CD4-positive, CD25-positive, alpha-beta regulatory T cell (primary cell): ENCODE results near the gene PRKG1. TPM values are rescaled to one million over a fixed set of nuclear protein-coding genes. Genes with fewer than 3 reads are reported as not detected.
"Not testable (repeated sequence)": the region's sequence is repeated elsewhere in the genome, so short reads cannot be mapped to it uniquely, and the experiment has no call there.

Experiments
- ATAC-seq, 2 donors: fragments of 150-1000 bp; cut with Tn5 transposase; one replicate each; pipeline ENCODE4 v1.10.0; 2021; ENCODE audit warnings: low read depth in 2 of 2, moderate number of reproducible peaks in 2 of 2, moderate library complexity in 1 of 2
- DNase-seq, 3 donors: peaks; one replicate each; pipeline versions ENCODE4 v3.0.0 to v3.0.0-alpha.2; 2012 to 2022; ENCODE audit warnings: mixed read lengths in 1 of 3
- H3K27ac ChIP-seq: one replicate; pipeline ENCODE4 v1.7.0; 2013; ENCODE audit warnings: mild to moderate bottlenecking, low read length; ENCODE audit not compliant: insufficient read depth, poor library complexity, severe bottlenecking
- H3K27me3 ChIP-seq: one replicate; pipeline ENCODE4 v1.7.0; 2013; ENCODE audit warnings: low read length; ENCODE audit not compliant: control insufficient read depth, insufficient read depth
- H3K36me3 ChIP-seq: one replicate; pipeline ENCODE4 v1.7.0; 2013; ENCODE audit warnings: mild to moderate bottlenecking, low read length, moderate library complexity; ENCODE audit not compliant: control insufficient read depth, insufficient read depth
- H3K4me1 ChIP-seq: 2 replicates; pipeline ENCODE4 v1.7.0; 2013; ENCODE audit warnings: mild to moderate bottlenecking, low read length; ENCODE audit not compliant: insufficient read depth, control insufficient read depth, poor library complexity, severe bottlenecking
- H3K4me3 ChIP-seq: one replicate; pipeline ENCODE4 v1.7.0; 2013; ENCODE audit warnings: low read depth, mild to moderate bottlenecking, low read length, moderate library complexity
- H3K9me3 ChIP-seq, 2 experiments: 1 replicate in 1 of 2; 2 replicates in 1 of 2; pipeline ENCODE4 v1.7.0; 2013; ENCODE audit warnings: low read length in 2 of 2, mild to moderate bottlenecking in 1 of 2, moderate library complexity in 1 of 2; ENCODE audit not compliant: control insufficient read depth in 2 of 2
- H3K27ac Mint-ChIP-seq, 3 donors: one replicate each; pipeline ENCODE4 v1.8.0; 2020 to 2022; ENCODE audit warnings: mild to moderate bottlenecking in 3 of 3, mixed read lengths in 3 of 3, moderate library complexity in 2 of 3
- H3K27me3 Mint-ChIP-seq: one replicate; pipeline ENCODE4 v1.8.0; 2022; ENCODE audit warnings: mild to moderate bottlenecking, mixed read lengths
- H3K36me3 Mint-ChIP-seq: one replicate; pipeline ENCODE4 v1.8.0; 2020; ENCODE audit warnings: mixed read lengths
- H3K4me1 Mint-ChIP-seq, 4 donors: one replicate each; pipeline ENCODE4 v1.8.0; 2020 to 2022; ENCODE audit warnings: mixed read lengths in 4 of 4, mild to moderate bottlenecking in 1 of 4
- H3K4me3 Mint-ChIP-seq, 4 donors: one replicate each; pipeline ENCODE4 v1.8.0; 2020 to 2022; ENCODE audit warnings: mild to moderate bottlenecking in 4 of 4, mixed read lengths in 4 of 4, moderate library complexity in 3 of 4
- H3K9me3 Mint-ChIP-seq, 7 donors: one replicate each; pipeline ENCODE4 v1.8.0; 2020 to 2022; ENCODE audit warnings: mixed read lengths in 7 of 7, mild to moderate bottlenecking in 3 of 7, moderate library complexity in 2 of 7
- polyA plus RNA-seq, 4 donors: library from polyadenylated mRNA; unstranded; fragments of 300-500 nt; fragmentation: Illumina TruSeq; gene quantifications; one replicate each; pipeline ENCODE4 v1.2.3, GENCODE V29; 2021
- total RNA-seq: library from RNA; stranded (reverse); gene quantifications from one replicate; pipeline ENCODE4 v1.2.3, GENCODE V29; 2022

Gene PRKG1
- total and polyA plus RNA-seq, 5 donors from 2014 or later, result 0.30 TPM; not detected in 4

GRCh38 chr10:52030975-52031374 lies 956.7 kb downstream of the PRKG1 start:
- Mint-ChIP-seq H3K36me3 (no peaks in the 10 kb centered on the region), H3K27me3 (no peaks in the 10 kb centered on the region), H3K4me3 (no peak overlapping the region), H3K9me3 (peaks cover 0 to 6% (median 0%) of the 10 kb centered on the region in 7 donors), H3K4me1 (no peaks in the 10 kb centered on the region), H3K27ac (no peak overlapping the region)
- DNase-seq, result no peak
- H3K27me3 ChIP-seq, result no peaks in the 10 kb centered on the region
- no peaks in the 10 kb centered on the region for H3K9me3 ChIP-seq
- H3K4me1 ChIP-seq, result no peaks in the 10 kb centered on the region
- no peak overlapping the region for H3K4me3 ChIP-seq
- H3K27ac ChIP-seq, result no peak overlapping the region
- ATAC-seq, result no peak
- no peaks in the 10 kb centered on the region for H3K36me3 ChIP-seq

GRCh38 chr10:52031771-52032170 lies 957.5 kb downstream of the PRKG1 start:
- ATAC-seq, result no peak
- Mint-ChIP-seq H3K36me3 (no peaks in the 10 kb centered on the region), H3K27ac (no peak overlapping the region), H3K4me1 (no peaks in the 10 kb centered on the region), H3K4me3 (no peak overlapping the region), H3K9me3 (peaks cover 0 to 6% (median 0%) of the 10 kb centered on the region in 7 donors), H3K27me3 (no peaks in the 10 kb centered on the region)
- Histone ChIP-seq H3K36me3 (no peaks in the 10 kb centered on the region), H3K27me3 (no peaks in the 10 kb centered on the region), H3K9me3 (no peaks in the 10 kb centered on the region), H3K4me3 (no peak overlapping the region), H3K27ac (no peak overlapping the region), H3K4me1 (no peaks in the 10 kb centered on the region)
- DNase-seq, result no peak

- ATAC-seq (no peak), DNase-seq (no peak)
- Histone ChIP-seq H3K27ac (no peak overlapping the region), H3K27me3 (no peaks in the 10 kb centered on the region), H3K4me1 (no peaks in the 10 kb centered on the region), H3K4me3 (no peak overlapping the region), H3K36me3 (no peaks in the 10 kb centered on the region), H3K9me3 (no peaks in the 10 kb centered on the region)
- Mint-ChIP-seq H3K4me1 (no peaks in the 10 kb centered on the region), H3K27ac (no peak overlapping the region), H3K27me3 (no peaks in the 10 kb centered on the region), H3K4me3 (no peak overlapping the region), H3K9me3 (peaks cover 0 to 2% (median 0%) of the 10 kb centered on the region in 7 donors), H3K36me3 (no peaks in the 10 kb centered on the region)
Observed at GRCh38 chr10:52032681-52033629, 958.7 kb downstream of the PRKG1 start.

- not testable (repeated sequence) for H3K9me3 Mint-ChIP-seq, H3K36me3 Mint-ChIP-seq, H3K27me3 ChIP-seq, H3K9me3 ChIP-seq, DNase-seq, H3K4me1 Mint-ChIP-seq, H3K4me1 ChIP-seq, H3K4me3 ChIP-seq, H3K4me3 Mint-ChIP-seq, H3K27ac ChIP-seq, H3K36me3 ChIP-seq, ATAC-seq, H3K27me3 Mint-ChIP-seq, H3K27ac Mint-ChIP-seq
Observed at GRCh38 chr10:52039002-52039793, 964.9 kb downstream of the PRKG1 start.

GRCh38 chr10:52040486-52040885 lies 966.2 kb downstream of the PRKG1 start:
- Mint-ChIP-seq H3K4me3 (no peak overlapping the region), H3K27me3 (no peaks in the 10 kb centered on the region), H3K36me3 (no peaks in the 10 kb centered on the region), H3K4me1 (no peaks in the 10 kb centered on the region), H3K9me3 (peaks cover 0 to 4% (median 0%) of the 10 kb centered on the region in 7 donors), H3K27ac (no peak overlapping the region)
- no peaks in the 10 kb centered on the region for H3K4me1 ChIP-seq
- H3K9me3 ChIP-seq, result no peaks in the 10 kb centered on the region
- ATAC-seq (no peak), DNase-seq (no peak)
- no peak overlapping the region for H3K27ac ChIP-seq
- H3K27me3 ChIP-seq, result no peaks in the 10 kb centered on the region
- no peaks in the 10 kb centered on the region for H3K36me3 ChIP-seq
- H3K4me3 ChIP-seq, result no peak overlapping the region

GRCh38 chr10:52043811-52044210 lies 969.5 kb downstream of the PRKG1 start:
- DNase-seq (no peak), ATAC-seq (no peak)
- Histone ChIP-seq H3K27me3 (no peaks in the 10 kb centered on the region), H3K27ac (no peak overlapping the region), H3K4me1 (no peaks in the 10 kb centered on the region), H3K4me3 (no peak overlapping the region), H3K9me3 (no peaks in the 10 kb centered on the region), H3K36me3 (no peaks in the 10 kb centered on the region)
- H3K4me3 Mint-ChIP-seq, result no peak overlapping the region
- no peaks in the 10 kb centered on the region for H3K36me3 Mint-ChIP-seq
- no peaks in the 10 kb centered on the region for H3K4me1 Mint-ChIP-seq
- H3K9me3 Mint-ChIP-seq, result peaks cover 0 to 4% (median 2%) of the 10 kb centered on the region in 7 donors
- H3K27ac Mint-ChIP-seq, result no peak overlapping the region
- H3K27me3 Mint-ChIP-seq, result no peaks in the 10 kb centered on the region

- no peaks in the 10 kb centered on the region for H3K36me3 ChIP-seq
- no peak for ATAC-seq
- no peaks in the 10 kb centered on the region for H3K27me3 ChIP-seq
- Mint-ChIP-seq H3K27ac (no peak overlapping the region), H3K36me3 (no peaks in the 10 kb centered on the region), H3K4me1 (no peaks in the 10 kb centered on the region), H3K27me3 (no peaks in the 10 kb centered on the region), H3K9me3 (peaks cover 0 to 3% (median 0%) of the 10 kb centered on the region in 7 donors), H3K4me3 (no peak overlapping the region)
- H3K4me1 ChIP-seq, result no peaks in the 10 kb centered on the region
- H3K9me3 ChIP-seq, result no peaks in the 10 kb centered on the region
- no peak overlapping the region for H3K4me3 ChIP-seq
- no peak for DNase-seq
- H3K27ac ChIP-seq, result no peak overlapping the region
Observed at GRCh38 chr10:52048051-52048450, 973.8 kb downstream of the PRKG1 start.
